Central memory CD4-positive, alpha-beta T cell (primary cell): ENCODE data around the gene PRKCE.
"Not testable (repeated sequence)": the region's sequence is repeated elsewhere in the genome, so short reads cannot be mapped to it uniquely, and the experiment has no call there.

ENCODE experiments used
- DNase-seq: peaks from one replicate; pipeline ENCODE4 v3.0.0; 2022

Gene PRKCE

DNA sequence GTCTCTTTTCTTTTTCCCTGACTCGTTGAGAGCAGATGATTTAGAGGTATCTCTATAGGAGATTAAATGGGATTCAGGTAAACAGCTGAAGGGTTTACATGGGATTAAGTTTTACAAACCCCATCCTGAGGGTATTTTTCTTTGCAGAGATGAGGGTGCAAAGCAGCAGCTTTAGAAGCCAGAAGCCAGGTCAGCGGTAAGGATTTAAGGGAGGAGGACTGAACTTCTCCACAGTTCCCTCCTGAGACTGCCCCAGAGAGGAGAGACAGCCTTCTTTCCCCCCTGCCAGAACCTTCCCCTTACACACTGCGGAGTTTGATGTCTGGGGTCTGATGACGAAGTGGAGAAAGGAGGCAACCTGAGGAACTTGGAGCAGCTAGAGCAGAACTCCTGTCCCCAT is 220.1 kb downstream of the PRKCE start:
- DNase-seq: no peak

DNA sequence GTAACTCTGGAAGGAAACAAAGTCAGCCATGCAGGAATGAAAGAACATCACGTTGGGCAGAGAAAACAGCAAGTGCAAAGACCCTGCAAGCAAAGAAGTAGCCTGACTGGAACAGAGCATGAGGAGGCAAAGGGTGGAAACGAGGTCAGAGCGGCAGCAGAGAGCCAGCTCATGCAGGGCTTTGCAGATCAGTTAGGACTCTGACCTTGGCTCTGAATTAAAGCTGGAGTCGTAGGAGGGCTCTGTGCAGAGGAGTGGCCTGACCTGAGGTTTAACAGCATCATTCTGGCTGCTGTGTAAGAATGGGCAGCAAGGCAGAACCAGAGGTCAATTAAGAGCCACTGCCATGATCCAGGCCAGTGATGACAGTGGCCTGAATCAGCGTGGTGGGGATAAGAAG is 220.7 kb downstream of the PRKCE start:
- no peak for DNase-seq

DNA sequence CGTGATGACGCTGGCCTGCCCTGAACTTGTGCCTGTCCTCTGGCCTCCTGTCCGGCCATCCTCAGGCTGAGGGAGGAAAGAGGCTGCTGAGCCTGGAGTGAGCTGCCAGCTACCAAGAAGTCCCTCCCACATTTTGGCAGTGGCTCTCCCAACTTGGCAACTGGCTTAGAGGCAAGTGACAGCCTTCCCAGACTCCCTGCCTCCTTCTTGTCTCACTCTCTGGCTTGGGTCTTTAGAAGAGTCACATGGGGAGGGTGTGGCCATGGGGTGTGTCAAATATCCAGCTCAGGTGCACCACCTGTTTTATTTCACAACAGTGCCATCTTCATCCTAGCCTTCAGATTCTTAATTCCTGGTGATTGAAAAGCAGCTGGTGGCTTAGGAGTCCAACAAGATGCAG is 222.9 kb downstream of the PRKCE start:
- DNase-seq: no peak

DNA sequence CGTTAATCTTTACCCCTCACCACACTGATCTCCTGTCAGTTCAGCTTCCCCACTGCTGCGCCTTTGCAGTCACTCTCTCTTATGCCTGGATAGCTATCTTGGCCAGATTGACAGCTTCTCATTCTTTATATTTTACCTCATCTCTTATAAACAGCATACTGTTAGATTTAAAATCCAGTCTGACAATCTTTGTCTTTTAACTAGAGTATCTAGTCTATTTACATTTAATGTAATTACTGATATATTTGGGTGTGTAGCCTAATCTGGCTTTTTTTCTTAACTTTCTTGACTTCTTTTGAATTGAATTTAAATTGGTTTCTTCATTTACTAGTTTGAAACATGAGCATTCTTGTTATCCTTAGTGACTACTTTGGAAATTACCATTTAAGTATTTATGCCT is 225.1 kb downstream of the PRKCE start:
- DNase-seq: no peak

DNA sequence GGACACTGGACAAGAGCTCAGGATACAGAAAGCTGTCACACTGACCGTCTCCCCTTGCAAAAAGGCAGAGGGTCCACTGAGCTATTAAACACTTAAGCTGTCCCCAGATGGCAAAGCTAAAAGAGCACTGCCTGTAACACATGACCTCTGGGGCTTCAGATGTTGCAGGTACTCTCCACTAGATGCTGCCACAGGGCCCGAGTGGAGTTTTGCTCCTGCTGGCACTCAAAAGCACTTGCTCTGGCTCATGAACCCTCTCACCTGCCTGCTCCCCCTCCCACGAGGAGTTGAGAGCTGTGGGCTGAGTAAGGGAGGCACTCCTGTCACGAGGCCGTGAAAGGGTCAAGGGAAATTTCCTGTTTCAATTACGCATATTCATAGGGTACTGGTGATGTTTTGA is 227.9 kb downstream of the PRKCE start:
- no peak for DNase-seq

DNA sequence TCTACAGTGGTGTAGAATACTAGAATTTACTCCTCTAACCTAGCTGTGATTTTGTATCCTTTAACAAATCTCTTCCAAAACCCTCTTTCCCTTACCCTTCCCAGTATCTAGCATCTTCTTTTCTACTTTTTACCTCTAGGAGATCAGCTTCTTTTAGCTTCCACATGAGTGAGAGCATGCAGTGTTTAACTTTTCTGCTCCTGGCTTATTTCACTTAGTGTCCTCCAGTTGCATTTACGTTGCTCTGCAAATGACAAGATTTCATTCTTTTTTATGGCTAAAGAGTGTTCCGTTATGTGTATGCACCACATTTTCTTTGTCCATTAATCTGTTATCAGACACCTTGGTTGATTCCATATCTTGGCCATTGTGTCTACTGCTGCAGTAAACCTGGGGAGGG is 228.5 kb downstream of the PRKCE start:
- DNase-seq: no peak

DNA sequence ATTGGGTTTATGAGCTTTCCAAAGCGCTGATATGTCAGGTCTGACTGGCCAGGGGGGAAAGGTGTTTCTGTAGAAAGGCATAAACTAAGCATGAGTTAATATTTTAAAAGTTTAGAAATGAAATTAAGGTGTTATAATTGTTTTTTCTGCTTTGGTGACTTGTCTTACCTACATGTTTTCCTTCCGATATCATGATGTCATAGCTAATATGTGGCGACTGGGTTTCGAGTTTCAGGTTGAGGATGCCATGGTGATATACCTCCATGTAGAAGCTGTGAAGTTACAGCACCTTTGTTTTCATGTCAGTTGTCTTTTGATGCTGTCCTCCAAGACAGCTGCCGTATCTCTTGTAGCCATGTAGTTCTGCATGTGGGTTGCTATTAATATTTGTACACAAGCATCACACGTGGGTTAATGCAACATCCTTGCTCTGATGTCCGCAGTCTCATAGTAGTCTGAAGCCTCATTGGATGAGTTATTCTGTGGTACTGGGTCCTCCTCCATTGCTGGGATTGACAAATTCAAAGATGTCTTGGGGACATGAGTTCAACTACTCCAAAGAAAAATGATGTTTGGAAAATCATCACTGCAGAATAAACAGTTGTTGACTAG is 230.6 kb downstream of the PRKCE start:
- DNase-seq: no peak

DNA sequence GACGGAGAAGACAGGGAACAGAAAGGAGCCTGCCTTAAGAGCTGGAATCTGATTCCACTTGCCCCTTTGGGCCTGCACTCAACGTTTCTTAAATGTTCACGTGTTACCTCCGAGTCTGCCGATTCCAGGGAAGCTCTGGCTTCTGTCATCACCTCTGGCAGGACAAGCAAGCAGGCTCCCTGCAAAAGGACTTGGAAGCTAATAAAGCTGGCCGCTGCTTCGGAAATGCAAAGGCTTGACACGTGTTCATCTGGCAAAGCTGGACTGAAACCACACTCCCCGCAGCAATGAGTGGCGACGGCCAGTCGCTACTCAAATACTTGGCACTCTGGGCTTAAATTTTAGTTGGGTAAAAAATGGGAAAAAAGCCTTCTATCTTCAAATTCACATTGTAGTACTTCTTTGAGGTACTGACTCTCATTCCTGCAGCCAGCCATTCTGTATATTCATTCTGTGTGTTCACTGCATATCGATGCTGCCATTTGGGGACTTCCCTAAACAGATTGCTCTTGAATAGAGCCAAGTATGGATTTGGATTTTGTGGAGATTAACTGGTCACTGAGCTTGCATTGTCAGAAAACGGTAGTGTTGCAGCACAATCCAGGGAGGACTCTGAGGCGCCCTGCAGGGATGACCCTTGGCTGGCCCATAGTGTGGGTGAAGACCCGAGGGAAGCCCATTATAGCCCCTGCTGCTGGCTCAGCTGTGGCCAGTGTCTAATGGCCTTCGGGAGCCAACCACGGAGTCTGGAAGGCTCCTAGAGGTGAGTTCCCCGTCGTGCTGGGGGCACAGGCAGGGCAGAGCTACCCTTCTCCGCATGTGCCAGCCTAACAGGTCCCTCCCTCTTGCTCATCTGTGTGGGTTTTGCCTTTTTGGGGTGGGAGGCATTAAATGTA is 231.5 kb downstream of the PRKCE start:
- DNase-seq: no peak

DNA sequence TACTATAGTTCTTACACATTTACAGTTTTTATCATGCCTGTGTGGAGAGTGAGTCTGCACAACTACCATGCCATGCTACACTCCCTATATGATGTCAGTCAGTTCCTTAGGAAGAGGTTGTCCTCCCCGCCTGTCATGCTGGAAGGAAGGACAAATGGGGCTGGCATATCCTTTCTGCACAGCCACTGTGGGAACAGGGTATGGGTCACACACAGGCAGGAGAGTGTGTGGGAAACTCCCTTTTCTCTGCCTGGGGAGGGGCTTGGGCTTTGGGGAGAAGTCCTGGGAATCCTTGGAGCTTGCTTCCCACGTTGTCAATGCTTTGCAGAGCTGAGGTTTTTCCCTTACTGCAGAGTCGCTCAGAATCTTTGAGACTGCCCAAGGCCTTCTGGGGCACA is 232.1 kb downstream of the PRKCE start:
- no peak for DNase-seq

DNA sequence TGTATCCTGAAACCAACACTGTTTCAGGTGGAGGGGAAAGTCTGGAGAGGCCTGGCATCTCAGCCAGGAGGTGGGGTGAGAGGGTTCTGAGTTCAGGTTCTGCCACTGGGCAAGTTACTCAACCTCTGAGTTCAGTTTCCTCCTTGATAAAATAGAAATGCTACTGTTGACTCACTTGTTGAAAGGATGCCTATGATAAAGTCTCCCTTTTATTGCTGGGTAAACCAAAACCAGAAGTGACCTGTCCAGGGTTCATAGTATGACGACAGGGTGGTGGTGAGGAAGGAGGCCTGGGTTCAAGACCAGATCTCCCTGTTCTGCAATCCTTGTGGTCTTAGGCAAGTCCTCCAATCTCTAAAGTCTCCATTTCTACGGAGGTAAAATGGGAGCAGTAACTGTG is 232.7 kb downstream of the PRKCE start:
- no peak for DNase-seq

DNA sequence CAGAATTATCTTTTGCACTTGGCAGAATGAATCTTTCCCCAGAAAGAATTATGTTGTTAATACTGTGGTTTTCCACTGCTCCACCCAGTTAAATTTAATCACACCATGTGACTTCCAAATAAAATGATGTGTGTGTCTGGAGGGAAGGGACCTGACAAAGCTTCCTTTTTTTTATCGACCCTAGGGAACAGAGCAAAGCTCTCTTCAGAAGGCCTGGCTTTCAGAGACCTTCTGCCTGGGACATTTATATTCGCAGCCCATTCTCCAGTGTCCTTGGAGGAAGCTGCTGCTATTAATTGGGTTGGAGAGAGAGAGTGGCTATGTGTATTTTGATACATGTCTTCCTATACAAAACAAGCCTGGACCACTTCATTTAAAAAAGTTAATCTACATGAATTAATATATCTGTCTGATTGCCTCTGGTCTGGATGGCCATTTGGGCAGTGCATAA is 233.7 kb downstream of the PRKCE start:
- no peak for DNase-seq

DNA sequence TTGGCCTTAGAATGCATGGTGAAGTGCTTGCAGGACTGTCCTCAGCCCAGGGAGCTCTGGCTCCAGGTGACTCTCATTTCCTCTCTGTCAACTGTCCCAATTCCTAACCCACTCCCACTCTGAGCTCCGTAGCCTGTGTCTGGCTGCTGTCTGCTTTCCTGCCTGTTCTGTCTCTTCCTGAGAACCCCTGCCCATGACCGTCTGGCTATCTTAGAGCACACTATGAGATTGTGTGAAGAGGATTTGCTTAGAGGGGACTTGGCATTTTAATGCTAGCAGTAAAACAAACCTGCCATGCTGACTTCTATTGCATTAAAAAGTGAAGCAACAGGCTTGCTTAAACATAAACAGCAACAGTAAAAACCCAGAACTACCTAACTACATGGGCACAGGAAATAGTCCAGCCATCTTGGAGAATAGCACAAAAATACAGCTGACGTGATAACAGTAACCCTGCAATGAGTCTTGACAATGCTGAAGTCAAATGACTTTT is 234.7 kb downstream of the PRKCE start:
- no peak for DNase-seq

DNA sequence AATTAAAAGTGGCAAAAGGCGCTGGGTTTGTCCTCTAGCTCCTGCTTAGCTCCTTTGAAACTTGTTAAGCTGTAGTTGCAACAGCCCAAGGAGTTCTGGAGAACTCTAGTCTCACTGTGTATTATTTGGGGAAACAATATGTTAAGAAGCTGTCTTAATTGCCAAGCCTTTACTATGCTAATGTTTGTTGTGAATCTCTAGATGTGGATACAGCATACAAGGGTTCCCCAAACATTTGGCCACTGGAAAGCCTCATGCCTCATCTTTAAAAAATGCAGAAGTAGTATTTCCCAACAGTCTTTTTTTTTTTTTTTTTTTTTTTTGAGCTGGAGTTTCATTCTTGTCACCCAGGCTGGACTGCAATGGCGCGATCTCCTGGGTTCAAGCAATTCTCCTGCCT is 236.7 kb downstream of the PRKCE start:
- no peak for DNase-seq

DNA sequence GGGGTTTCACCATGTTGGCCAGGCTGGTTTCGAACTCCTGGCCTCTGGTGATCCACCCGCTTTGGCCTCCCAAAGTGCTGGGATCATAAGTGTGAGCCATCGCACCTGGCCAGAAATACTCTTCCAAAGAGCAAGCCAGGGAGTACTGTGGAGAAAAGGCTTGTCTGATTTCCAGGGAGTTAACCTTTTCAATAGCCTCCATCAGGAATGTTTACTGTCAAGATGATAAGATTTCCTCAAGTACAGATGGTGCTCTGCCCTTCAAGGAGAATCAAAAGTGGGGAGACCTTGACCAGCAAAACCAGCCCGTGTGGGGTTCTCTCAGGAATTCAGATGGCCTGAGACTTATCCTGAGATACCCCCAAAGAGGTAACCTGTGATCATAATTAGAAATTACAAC is 237.2 kb downstream of the PRKCE start:
- no peak for DNase-seq

DNA sequence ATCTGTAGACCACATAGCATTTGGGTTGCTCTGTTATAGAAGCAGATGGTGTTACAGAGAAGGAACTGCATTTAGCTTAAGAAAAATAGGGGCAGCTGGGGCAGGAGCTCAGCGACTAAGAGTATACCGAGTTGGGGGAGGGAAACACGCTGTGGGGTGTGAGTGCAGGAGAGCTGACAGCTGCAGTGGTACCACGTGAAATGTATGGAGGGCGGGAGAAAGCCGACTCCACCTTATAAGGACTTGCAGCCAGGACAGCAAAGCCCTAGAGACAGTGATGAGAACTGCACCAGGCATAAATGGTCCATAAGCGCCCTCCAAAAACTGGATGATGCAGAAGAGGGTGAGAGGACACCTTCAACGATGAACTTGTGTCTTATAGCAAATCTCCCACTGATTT is 237.6 kb downstream of the PRKCE start:
- DNase-seq: no peak

DNA sequence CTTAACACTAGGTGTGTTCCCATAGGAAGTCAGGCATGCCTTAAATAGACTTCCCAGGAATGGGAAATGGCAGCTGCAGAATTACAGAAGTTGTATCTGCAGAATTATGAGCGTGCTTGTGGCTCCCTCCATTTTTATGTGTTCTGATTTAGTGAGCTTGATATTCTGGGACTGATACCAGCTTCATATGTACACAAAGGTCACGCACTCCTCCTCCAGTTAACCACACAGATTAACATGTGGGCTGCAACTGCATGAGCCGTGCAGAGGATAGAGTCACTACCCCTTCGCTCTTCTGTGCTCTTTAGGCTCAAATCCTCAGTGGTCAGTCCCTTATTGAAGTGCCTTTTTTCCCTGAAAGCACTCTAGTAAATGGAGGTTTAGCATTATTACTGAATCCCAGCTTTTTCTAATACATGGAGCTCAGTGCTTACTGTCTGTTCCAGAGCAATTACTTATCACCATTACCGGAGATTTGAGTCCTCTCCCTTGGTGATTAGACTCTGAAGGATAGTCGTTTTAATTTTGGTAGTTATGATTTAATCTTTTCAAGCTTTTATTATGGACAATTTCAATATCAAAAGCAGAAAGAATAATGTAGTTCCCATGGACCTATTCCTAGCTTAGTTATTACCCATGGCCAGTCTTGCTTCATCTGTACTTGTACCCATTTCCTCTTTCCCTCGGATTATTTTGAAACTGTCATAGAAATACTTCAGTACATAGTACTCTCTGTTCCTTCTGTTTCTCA is 238.3 kb downstream of the PRKCE start:
- DNase-seq: no peak

DNA sequence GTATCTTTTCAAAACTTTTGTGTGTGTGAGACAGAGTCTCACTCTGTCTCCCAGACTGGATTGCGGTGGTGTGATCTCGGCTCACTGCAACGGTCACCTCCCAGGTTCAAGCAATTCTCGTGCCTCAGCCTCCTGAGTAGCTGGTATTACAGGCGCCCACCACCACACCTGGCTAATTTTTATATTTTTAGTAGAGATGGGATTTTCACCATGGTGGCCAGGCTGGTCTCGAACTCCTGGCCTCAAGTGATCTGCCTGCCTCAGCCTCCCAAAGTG is 238.8 kb downstream of the PRKCE start:
- not testable (repeated sequence) for DNase-seq

DNA sequence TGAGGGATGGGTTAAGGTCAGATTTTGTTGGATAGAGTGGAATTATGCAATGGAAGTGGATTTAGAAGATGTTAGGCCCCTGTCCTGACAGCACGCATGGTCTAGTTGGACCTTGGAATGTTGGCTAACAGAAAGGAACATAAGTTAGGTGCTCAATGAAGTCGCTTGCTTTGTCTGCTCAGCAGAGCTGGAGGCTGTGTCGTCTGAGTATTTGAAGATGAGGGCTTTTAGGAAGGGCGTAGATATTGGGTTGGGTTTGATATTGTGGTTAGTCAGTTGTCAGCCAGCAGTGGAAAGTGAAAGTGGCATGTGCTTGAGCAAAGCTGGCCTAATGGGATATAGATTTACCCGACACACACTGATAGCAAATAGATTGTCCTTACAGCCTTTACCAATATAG is 239.3 kb downstream of the PRKCE start:
- DNase-seq: peak; percentile 15

DNA sequence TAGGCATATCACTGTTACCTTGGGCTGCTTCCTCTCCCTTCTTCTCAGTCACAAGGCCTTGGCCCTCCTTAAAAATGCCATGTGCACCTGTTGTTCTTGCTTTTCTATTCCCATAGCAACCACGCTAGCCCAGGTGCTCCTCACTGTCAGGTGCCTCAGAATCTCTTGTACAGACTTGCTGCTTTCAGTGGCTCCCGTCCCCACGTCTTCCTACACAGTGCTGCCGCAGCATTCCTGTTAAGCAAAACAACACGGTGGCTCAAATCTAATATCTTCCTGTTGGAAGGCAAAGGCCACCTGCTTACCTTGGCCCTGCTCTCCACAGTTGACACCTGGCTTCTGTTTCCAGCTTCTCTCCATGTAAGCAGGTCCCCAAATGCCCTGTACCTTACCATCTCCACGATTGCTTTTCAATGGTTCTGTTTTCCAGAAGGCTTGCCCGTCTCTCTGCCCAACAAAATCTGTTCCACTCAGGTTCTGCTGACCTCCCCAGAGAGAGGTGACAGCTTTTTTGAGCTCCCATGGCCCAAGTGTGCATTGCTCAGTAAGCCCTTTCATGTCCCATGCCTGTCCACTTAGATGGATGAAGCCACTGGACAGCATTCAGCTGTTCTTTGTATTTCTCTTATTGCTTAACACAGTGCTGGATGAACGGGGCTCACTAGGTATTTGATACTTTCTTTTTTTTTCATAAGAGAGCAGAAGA is 240.4 kb downstream of the PRKCE start:
- DNase-seq: no peak

DNA sequence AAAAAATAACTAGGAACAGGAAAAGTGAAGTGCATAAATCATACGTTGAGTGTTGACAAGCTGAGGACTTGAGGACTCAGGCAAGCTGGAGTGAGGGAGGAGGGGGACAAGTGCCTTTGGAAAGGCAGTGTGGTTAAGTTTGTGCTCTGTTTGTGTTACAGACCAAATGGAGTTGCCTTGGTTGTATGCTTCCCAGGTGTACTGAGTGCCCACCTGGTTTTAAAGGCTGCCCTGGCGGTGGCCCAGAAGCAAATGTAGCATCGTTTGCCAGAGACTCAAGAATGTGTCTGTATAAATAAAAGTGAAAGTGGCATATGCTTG is 240.9 kb downstream of the PRKCE start:
- DNase-seq: no peak

DNA sequence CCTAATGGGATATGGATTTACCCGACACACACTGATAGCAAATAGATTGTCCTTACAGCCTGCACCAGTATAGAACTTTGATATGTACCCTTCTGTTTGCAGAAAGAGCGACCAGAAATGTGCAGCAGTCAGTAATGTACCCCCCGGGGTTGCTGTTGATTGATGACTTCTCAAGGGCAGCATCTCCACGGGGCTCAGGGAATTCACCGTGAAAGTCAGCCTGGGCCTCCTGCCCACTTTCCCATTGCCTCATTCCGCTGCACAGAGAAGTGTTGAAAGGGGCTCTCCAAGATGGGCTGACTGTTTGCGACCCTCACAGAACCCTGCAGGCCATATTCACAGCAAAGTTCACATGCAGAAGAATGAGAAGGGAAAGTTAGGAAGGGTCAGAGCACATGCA is 241.3 kb downstream of the PRKCE start:
- DNase-seq: no peak

DNA sequence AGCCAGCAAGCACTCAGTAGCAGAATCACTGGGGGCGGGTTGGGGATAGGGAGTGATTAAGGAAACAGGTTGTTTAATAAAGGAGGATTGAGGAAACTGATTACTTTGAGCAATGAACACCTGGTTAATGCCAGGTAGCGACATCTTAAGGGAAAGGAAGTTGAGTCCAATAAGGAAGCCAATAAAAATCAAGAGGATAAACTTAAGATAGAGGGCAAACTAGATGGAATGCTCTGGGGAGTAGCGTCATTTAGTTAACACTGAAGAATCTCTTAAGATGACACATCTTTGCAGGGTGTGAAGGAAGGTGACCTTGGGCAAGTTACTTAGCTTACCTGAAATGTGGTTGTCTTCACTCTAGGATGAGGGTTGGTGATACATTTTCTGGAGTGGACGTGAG is 242.7 kb downstream of the PRKCE start:
- DNase-seq: no peak

DNA sequence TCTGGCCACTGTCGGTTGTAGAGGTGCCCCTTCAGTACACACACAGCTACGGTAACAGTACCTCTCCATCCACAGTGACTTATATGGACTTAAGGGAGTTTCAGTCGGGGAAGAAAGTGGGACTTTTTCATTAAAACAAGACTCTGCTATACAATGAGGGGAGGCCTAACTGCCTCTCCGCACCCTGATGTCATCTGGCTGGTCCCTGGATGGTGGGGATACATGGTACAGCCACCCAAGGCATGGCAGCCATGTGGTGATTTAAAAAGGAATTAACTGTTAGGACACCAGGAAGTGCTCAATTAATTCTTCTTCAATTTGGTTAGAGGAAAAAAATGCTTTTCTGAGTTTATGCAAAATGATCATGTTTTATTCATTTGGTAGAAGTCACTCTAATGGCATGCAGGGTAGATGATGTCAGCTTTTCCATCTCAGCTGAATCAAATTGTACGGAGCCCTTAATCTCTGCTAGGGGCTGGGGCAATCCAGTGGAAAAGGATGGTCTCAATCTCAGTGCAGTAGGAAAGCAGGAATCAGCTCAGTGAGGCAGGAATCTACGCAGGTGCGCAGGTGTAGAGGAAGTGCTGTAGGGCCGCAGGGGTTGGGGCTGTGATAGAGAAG is 243.9 kb downstream of the PRKCE start:
- no peak for DNase-seq
